IPS-20b (cell line): Measurements from ENCODE around the gene SAMD3.
"Not testable (repeated sequence)": the region's sequence is repeated elsewhere in the genome, so short reads cannot be mapped to it uniquely, and the experiment has no call there.

Experiments
- H3K27ac ChIP-seq: one replicate; pipeline ENCODE4 v1.5.1; 2013; ENCODE audit warnings: low read length
- H3K27me3 ChIP-seq: 2 replicates; pipeline ENCODE4 v1.6.1; 2013; ENCODE audit warnings: mild to moderate bottlenecking, low read length, inconsistent platforms; ENCODE audit not compliant: insufficient read depth
- H3K36me3 ChIP-seq: 2 replicates; pipeline ENCODE4 v1.6.1; 2013; ENCODE audit warnings: low read depth, mild to moderate bottlenecking, inconsistent platforms, low read length, moderate library complexity; ENCODE audit not compliant: insufficient read depth
- H3K4me1 ChIP-seq: 2 replicates; pipeline ENCODE4 v1.6.1; 2013; ENCODE audit warnings: mild to moderate bottlenecking, control low read depth, inconsistent platforms, low read length, moderate library complexity; ENCODE audit not compliant: insufficient read depth
- H3K4me3 ChIP-seq: 2 replicates; pipeline ENCODE4 v1.5.1; 2013; ENCODE audit warnings: mild to moderate bottlenecking, low read length, inconsistent platforms
- H3K9ac ChIP-seq: 2 replicates; pipeline ENCODE4 v1.6.1; 2013; ENCODE audit warnings: low read depth, mild to moderate bottlenecking, inconsistent platforms, low read length, moderate library complexity
- H3K9me3 ChIP-seq: 2 replicates; pipeline ENCODE4 v1.6.1; 2013; ENCODE audit warnings: mild to moderate bottlenecking, low read depth, low read length, inconsistent platforms; ENCODE audit not compliant: insufficient read depth

The SAMD3 gene

DNA sequence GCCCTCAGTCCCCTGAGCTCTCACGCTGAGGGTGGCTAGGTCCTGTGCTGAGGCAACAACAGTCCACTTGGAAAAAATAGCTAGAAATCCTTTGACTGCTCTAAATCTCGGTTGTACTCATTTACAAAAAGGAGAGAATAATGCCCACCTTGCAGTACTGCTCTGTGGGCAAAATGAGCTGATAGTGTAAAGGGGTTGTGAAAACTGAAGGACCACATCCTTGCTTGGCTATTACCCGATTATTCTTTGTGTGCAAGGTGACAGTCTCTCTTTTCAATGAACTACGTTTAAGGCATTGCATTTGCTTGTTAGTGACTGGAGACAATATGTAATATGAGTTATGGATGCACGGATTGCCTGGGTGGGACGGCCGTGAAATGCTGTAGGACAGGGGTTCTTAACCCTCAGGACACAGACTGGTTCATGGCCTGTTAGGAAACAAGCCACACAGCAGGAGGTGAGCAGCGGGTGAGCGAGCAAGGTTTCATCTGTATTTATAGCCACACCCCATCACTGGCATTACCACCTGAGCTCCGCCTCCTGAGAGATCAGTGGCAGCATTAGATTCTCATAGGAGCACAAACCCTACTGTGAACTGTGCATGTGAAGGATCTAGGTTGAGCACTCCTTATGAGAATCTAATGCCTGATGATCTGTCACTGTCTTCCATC, 14.6 kb downstream of the SAMD3 start:
- no peak overlapping the region for H3K9ac ChIP-seq
- H3K4me3 ChIP-seq, result no peak overlapping the region
- no peak overlapping the region for H3K27ac ChIP-seq
- 0 out of 2 replicates have a peak, but pooled peaks cover 6% of the 10 kb centered on the region for H3K36me3 ChIP-seq
- H3K4me1 ChIP-seq, result peaks cover 11% of the 10 kb centered on the region
- no peaks in the 10 kb centered on the region; the same call in 1 of the 2 replicates for H3K9me3 ChIP-seq
- no peaks in the 10 kb centered on the region for H3K27me3 ChIP-seq

DNA sequence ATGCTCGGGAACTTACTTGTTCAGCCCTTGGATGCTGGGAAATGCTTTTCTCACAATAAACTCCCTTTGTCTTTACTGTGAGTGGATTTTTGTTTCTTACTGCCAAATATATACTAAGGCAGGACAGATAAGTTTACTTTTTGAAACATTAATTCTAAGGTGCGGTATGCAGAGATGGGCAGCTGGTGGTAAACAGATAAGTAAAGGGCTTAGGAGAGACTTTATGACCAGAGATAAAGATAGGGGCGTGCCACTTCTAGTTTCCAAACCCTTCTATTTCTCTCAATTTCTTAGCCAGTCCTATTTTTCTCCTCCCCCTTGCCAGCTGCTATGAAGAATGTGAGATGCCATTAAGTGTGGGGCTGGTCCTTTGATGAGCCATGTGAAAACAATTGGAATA, 16.3 kb downstream of the SAMD3 start:
- Histone ChIP-seq H3K4me1 (peaks cover 25% of the 10 kb centered on the region), H3K36me3 (0 out of 2 replicates have a peak, but pooled peaks cover 6% of the 10 kb centered on the region), H3K27me3 (no peaks in the 10 kb centered on the region), H3K4me3 (no peak overlapping the region), H3K9me3 (no peaks in the 10 kb centered on the region; the same call in 1 of the 2 replicates), H3K27ac (no peak overlapping the region), H3K9ac (no peak overlapping the region)

DNA sequence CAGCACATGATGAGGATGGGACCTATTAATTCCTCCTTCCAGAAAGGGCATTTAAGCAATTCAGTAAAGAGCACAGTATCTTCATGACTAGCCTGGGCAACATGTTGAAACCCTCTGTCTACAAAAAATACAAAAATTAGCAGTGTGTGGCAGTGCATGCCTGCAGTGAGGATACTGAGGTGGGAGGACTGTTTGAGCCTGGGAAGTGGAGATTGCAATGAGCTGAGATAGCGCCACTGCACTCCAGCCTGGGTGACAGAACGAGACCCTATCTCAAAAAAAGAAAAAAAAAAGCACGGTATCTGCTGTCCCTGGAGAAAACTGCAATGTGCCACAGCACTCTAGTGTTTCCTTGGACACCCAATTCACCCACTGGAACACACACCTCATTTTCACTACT, 18.4 kb downstream of the SAMD3 start:
- Histone ChIP-seq H3K9me3 (no peaks in the 10 kb centered on the region; the same call in 1 of the 2 replicates), H3K9ac (no peak overlapping the region), H3K4me1 (peaks cover 28% of the 10 kb centered on the region), H3K27ac (no peak overlapping the region), H3K27me3 (no peaks in the 10 kb centered on the region), H3K36me3 (0 out of 2 replicates have a peak, but pooled peaks cover 6% of the 10 kb centered on the region), H3K4me3 (no peak overlapping the region)

DNA sequence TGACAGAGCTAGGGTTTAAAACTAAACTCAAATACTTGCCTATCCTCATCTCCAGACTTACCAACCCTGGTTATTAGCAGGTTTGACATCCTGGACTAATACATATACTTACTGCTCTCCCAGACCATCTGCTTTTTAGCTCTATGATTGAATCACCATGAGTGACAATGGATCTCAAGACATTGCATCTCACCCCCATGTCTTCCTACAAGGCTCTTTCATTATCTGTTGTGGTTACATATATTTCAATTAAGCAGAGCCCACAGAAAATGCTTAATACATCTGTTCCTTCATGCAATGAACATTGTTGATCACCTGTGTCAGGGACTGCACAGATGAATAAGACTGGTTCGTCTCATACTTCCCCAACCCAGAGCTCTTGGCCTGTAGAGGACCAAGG, 19.4 kb downstream of the SAMD3 start:
- H3K4me1 ChIP-seq, result peaks cover 28% of the 10 kb centered on the region
- H3K27me3 ChIP-seq, result no peaks in the 10 kb centered on the region
- no peak overlapping the region for H3K4me3 ChIP-seq
- H3K27ac ChIP-seq, result no peak overlapping the region
- H3K9ac ChIP-seq, result no peak overlapping the region
- 0 out of 2 replicates have a peak, but pooled peaks cover 6% of the 10 kb centered on the region for H3K36me3 ChIP-seq
- no peaks in the 10 kb centered on the region; the same call in 1 of the 2 replicates for H3K9me3 ChIP-seq

DNA sequence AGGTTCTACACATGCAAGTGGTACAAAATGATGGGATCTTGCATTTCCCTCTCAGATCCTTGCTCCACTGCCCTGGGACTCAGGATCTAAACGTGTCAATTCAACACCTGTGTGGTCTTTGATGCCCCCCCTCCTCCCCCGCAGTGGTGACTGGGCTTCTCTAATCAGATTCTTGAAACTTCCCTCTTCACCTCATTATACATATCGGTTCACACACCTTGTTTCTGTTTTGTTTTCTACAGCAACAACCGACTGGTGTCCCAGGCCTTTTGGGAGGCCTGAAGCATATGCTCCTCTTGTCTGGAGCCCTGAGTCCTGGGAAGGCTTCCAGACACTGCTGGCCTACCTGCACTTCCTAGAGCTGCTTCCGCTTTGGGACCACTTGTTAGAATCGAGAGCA, 20.0 kb downstream of the SAMD3 start:
- Histone ChIP-seq H3K9me3 (no peaks in the 10 kb centered on the region), H3K4me1 (peaks cover 28% of the 10 kb centered on the region), H3K27ac (no peak overlapping the region), H3K27me3 (no peaks in the 10 kb centered on the region), H3K36me3 (no peaks in the 10 kb centered on the region), H3K9ac (no peak overlapping the region), H3K4me3 (peak overlapping the region; percentile 3; the same call in 1 of the 2 replicates)

DNA sequence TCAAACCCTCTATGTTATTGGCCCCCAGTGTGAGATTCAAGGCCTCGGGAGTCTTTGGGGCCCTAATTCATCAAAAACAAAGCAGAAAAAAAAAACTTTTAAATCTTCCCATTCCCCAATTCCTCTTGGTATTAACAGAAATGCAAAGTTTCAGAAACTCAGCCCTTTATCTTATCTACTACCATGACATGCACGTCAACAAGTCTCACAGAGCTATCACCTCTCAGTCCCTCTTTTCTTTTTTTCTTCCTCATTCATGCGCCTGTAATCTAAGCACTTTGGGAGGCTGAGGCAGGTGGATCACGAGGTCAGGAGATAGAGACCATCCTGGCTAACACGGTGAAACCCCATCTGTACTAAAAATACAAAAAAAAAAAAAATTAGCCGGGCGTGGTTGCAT, 22.7 kb downstream of the SAMD3 start:
- H3K9me3 ChIP-seq, result no peaks in the 10 kb centered on the region
- H3K27me3 ChIP-seq, result no peaks in the 10 kb centered on the region
- no peaks in the 10 kb centered on the region for H3K36me3 ChIP-seq
- peaks cover 28% of the 10 kb centered on the region for H3K4me1 ChIP-seq
- no peak overlapping the region for H3K27ac ChIP-seq
- H3K9ac ChIP-seq, result no peak overlapping the region
- H3K4me3 ChIP-seq, result no peak overlapping the region

DNA sequence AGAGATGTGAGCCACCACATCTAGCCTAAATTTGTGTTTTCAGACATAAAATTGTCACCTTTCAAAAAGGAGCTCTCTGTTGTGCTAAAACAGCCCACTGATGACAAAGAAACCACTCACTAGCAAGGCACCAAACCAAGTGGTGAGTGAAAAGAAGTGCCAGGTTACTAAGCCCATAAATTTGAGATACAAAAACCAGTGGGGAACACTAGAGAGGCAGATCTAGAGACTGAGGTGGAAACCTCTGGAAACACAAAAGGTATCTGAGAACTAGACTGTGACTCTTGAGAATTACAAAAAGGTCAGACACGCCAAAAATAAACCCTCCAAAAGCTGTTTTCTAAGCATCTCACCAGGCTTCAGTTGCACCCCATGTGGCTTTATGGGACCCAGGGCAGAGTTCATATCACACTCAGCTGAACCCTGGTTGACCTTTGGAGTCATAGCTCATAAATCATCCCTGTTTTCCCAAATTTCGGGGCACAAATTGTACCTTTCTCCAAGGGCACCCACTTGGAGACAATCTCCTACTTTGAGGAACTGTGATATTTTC, 24.2 kb downstream of the SAMD3 start:
- Histone ChIP-seq H3K4me1 (peaks cover 22% of the 10 kb centered on the region; the same call in 1 of the 2 replicates), H3K9me3 (no peaks in the 10 kb centered on the region), H3K36me3 (no peaks in the 10 kb centered on the region), H3K4me3 (no peak overlapping the region), H3K9ac (no peak overlapping the region), H3K27ac (no peak overlapping the region), H3K27me3 (no peaks in the 10 kb centered on the region)

DNA sequence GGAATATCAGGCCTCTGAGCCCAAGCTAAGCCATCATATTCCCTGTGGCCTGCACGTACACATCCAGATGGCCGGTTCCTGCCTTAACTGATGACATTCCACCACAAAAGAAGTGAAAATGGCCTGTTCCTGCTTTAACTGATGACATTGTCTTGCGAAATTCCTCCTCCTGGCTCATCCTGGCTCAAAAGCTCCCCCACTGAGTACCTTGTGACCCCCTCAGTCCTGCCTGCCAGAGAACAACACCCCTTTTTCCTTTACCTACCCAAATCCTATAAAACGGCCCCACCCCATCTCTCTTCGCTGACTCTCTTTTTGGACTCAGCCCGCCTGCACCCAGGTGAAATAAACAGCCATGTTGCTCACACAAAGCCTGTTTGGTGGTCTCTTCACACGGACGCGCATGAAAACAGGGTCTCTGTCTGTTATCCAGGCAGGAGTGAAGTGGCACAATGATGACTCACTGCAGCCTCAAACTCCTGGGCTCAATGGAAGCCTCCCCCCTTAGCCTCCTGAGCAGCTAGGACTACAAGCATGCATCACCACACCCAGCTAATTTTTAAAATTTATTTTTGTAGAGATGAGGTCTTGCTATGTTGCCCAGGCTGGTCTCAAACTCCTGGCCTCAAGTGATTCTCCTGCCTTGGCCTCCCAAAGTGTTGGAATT, 24.8 kb downstream of the SAMD3 start:
- not testable (repeated sequence) for H3K36me3 ChIP-seq, H3K27me3 ChIP-seq, H3K9me3 ChIP-seq, H3K9ac ChIP-seq, H3K4me3 ChIP-seq, H3K27ac ChIP-seq
- H3K4me1 ChIP-seq, result peaks cover 16% of the 10 kb centered on the region; the same call in 1 of the 2 replicates

DNA sequence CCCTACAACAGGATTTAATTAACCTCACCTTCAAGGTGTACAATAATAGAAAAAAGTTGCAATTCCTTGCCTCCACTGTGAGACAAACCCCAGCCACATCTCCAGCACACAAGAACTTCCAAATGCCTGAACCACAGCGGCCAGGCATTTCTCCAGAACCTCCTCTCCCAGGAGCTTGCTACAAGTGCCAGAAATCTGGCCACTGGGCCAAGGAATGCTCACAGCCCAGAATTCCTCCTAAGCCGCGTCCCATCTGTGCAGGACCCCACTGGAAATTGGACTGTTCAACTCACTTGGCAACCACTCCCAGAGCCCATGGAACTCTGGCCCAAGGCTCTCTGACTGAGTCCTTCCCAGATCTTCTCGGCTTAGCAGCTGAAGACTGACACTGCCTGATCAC, 28.3 kb downstream of the SAMD3 start:
- not testable (repeated sequence) for H3K9me3 ChIP-seq, H3K27ac ChIP-seq, H3K4me3 ChIP-seq, H3K36me3 ChIP-seq, H3K27me3 ChIP-seq, H3K9ac ChIP-seq, H3K4me1 ChIP-seq

DNA sequence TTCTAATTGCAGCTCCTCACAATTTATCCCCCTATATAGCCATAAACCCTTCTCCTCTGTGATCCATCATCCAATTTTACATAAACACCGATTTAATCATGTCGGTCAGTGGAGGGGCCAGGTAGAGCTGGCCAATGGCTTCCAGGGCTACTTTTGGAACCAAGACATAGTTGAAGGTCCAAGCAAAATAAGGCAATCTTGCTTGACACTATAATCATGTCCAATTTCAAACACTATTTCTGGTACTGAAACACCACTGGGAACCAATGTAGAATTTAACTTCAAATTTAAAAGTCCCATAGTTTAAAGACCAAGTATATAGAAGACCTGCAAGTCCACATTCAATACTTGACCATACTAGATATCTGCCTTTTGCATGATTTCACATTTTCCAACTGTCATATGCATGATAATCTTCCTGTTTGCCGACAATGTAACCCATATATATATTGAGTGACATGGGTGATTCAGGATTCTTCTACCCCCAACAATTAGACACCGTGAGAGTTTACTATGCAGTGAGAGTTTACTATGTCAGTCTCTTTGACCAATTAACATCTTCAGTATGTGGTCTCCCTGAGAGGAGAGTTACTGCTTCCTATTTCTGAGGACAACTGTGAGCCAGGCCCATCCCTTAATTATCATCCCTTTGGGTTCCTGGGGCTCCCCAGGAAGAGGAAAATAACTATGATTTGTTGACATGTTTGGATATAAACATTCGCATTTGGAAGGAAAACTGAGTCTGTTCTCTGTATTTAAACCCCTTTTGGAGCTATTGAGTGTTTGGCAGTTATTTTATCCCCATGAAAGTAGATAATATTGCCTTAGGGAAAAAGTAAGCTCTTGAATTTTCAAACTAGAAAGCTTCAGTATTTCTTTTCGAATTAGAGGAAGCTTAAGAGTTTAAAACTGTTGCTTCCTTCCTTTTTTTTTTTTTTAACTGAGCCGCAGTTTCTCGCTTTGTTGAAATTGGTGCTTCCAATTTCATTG, 31.8 kb downstream of the SAMD3 start:
- Histone ChIP-seq H3K36me3 (no peaks in the 10 kb centered on the region), H3K4me3 (no peak overlapping the region), H3K9ac (no peak overlapping the region), H3K27ac (no peak overlapping the region), H3K27me3 (no peaks in the 10 kb centered on the region), H3K9me3 (no peaks in the 10 kb centered on the region; the same call in 1 of the 2 replicates), H3K4me1 (no peaks in the 10 kb centered on the region)
